ENCODE data around the gene PDLIM1. TPM values are rescaled to one million over a fixed set of nuclear protein-coding genes. Genes with fewer than 3 reads are reported as not detected.

The PDLIM1 gene
- total RNA-seq, 2 experiments from 2014 or later, result 9.4 to 9.5 TPM

DNA sequence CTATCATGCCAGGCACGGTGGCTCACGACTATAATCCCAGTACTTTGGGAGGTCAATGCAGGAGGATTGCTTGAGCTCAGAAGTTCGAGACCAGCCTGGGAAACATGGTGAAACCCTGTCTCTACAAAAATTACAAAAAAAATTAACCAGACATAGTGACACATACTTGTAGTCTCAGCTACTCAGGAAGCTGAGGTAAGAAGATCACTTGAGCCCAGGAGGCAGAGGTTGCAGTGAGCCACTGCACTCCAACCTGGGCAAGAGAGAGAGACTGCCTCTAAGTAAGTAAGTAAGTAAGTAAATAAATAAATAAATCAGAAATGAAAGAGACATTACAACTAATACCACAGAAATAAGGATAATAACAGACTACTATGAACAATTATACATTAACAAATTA, 36.2 kb downstream of the PDLIM1 start:
- Mint-ChIP-seq H3K27me3 (ENCODE audit: low read depth) (peaks cover 31% of the 10 kb centered on the region), H3K9me3 (ENCODE audit: insufficient read depth) (no peaks in the 10 kb centered on the region), H3K4me3 (no peak overlapping the region), H3K27ac (no peak overlapping the region), H3K4me1 (ENCODE audit: low read depth) (no peaks in the 10 kb centered on the region), H3K36me3 (ENCODE audit: low read depth) (no peaks in the 10 kb centered on the region)
- DNase-seq (no peak), ATAC-seq (no peak)
- ChIA-PET POLR2A (no interaction called here), CTCF (interaction anchor here (0.9 kb wide), 1 partner anchor 9 kb away, joined by 4 read pairs; no protein-coding TSS in a partner anchor)

DNA sequence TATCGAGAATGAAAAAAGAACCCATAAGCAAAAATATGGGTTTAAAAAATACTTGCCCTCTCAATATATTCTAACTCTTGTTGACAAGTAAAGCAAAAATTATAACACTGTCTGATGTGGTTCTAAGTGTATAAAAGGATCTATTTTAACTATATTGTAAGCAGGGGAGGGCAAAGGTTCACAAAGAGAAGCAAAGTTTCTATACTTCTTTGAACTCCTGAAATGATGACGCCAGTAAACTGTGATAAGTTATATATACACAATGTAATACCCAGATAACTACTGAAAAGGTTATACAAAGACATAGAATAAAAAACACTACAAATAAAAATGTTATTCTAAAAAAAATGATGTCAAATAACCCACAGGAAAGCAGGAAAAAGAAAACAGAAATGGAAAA, 37.1 kb downstream of the PDLIM1 start:
- DNase-seq (no peak), ATAC-seq (no peak)
- Mint-ChIP-seq H3K4me3 (no peak overlapping the region), H3K36me3 (ENCODE audit: low read depth) (no peaks in the 10 kb centered on the region), H3K4me1 (ENCODE audit: low read depth) (no peaks in the 10 kb centered on the region), H3K27ac (no peak overlapping the region), H3K27me3 (ENCODE audit: low read depth) (peaks cover 31% of the 10 kb centered on the region), H3K9me3 (ENCODE audit: insufficient read depth) (no peaks in the 10 kb centered on the region)
- CTCF ChIA-PET, result no interaction called here
- POLR2A ChIA-PET, result no interaction called here

DNA sequence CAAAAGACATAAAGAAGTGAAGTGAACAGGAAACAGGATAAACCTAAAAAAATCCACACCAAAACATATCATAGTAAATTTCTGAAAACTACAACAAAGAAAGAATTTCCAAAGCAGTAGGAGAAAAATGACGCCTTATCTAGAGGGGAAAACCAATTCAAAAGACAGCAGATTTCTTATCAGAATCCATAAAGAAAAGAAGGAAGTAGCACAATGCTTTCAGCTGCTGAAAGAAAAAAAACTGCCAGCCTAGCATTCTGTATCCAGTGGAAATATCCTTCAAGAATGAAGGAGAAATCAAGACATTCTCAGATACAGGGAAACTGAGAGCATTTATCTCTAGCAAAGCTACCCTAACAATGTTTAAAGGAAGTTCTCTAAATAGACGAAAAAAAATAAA, 37.8 kb downstream of the PDLIM1 start:
- H3K9me3 Mint-ChIP-seq (ENCODE audit: insufficient read depth), result no peaks in the 10 kb centered on the region
- CTCF ChIA-PET, result no interaction called here
- H3K27ac Mint-ChIP-seq, result no peak overlapping the region
- no peaks in the 10 kb centered on the region for H3K4me1 Mint-ChIP-seq (ENCODE audit: low read depth)
- ATAC-seq, result no peak
- POLR2A ChIA-PET, result no interaction called here
- H3K27me3 Mint-ChIP-seq (ENCODE audit: low read depth), result peaks cover 28% of the 10 kb centered on the region
- no peaks in the 10 kb centered on the region for H3K36me3 Mint-ChIP-seq (ENCODE audit: low read depth)
- DNase-seq, result no peak
- H3K4me3 Mint-ChIP-seq, result no peak overlapping the region

DNA sequence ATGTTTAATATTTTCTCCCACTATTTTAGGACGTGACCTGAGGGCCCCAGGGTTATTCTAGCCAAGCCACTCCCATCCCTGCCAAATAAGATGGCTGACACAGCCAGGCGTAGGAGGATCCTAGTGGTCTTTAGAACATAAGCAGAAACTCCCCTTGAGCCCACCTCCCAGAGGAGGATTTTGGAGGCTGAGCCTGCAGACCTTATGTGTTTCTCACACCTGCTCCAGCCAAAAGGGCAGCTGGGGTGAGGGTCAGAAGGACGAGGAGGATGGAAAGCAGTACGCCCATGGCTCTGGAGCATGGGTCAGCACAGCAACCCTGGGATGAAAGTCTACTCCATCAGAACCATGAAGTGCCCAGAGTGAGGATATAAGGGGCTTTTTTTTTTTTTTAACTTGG, 39.9 kb downstream of the PDLIM1 start:
- Mint-ChIP-seq H3K4me3 (no peak overlapping the region), H3K27me3 (ENCODE audit: low read depth) (peaks cover 22% of the 10 kb centered on the region), H3K9me3 (ENCODE audit: insufficient read depth) (no peaks in the 10 kb centered on the region), H3K4me1 (ENCODE audit: low read depth) (peaks cover 6% of the 10 kb centered on the region), H3K36me3 (ENCODE audit: low read depth) (no peaks in the 10 kb centered on the region), H3K27ac (no peak overlapping the region)
- ChIA-PET CTCF (no interaction called here), POLR2A (no interaction called here)
- DNase-seq (no peak), ATAC-seq (no peak)

DNA sequence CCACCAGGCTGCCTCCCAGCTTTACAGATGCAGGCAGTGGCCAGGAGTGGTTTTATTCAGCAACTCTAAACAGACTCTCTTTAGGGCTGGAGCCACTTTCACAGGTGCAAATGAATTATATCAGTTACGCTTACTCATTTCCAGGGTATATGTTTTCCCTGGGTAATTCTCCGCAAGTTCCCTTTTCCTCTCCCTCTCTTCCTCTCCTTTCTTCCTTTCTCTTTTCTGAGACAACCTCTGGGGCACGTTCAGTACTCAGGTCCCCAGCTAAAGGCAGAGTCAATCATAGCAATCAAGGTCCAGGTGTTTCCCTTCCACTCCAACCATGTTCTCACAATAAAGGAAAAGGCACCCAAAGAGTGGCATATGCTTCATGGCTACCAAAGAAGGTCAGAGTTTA, 41.3 kb downstream of the PDLIM1 start:
- POLR2A ChIA-PET, result no interaction called here

DNA sequence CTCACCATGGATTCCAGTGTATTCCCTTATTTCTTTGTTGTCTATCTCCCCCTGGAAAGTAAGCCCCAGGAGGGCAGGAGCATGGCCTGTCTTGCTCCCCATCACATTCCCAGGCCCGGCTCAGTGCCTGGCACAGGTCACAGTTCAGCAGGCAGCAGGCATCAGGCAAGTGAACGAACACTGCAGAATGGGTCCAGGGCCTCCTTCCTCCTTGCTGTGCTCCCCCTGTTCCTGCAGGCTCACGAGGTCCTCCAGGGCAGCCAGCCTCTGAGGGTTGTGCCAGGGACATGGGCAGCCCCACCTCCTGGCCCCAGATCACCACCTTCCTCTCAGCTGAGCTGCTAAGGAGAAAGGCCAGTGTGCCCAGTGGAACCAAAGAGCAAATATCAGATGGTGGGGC, 41.8 kb downstream of the PDLIM1 start:
- no peak overlapping the region for H3K27ac Mint-ChIP-seq
- no peaks in the 10 kb centered on the region for H3K9me3 Mint-ChIP-seq (ENCODE audit: insufficient read depth)
- peaks cover 17% of the 10 kb centered on the region for H3K4me1 Mint-ChIP-seq (ENCODE audit: low read depth)
- POLR2A ChIA-PET, result no interaction called here
- CTCF ChIA-PET, result interaction anchor here (1.5 kb wide), 1 partner anchor 114 kb away, joined by 6 read pairs; no protein-coding TSS in a partner anchor
- H3K27me3 Mint-ChIP-seq (ENCODE audit: low read depth), result peaks cover 14% of the 10 kb centered on the region
- no peaks in the 10 kb centered on the region for H3K36me3 Mint-ChIP-seq (ENCODE audit: low read depth)
- ATAC-seq (no peak), DNase-seq (no peak)
- no peak overlapping the region for H3K4me3 Mint-ChIP-seq

More for the DNA sequence above, 41.3 kb downstream of the PDLIM1 start:
- Mint-ChIP-seq H3K27ac (no peak overlapping the region), H3K27me3 (ENCODE audit: low read depth) (peaks cover 15% of the 10 kb centered on the region), H3K4me3 (no peak overlapping the region), H3K9me3 (ENCODE audit: insufficient read depth) (no peaks in the 10 kb centered on the region), H3K36me3 (ENCODE audit: low read depth) (no peaks in the 10 kb centered on the region), H3K4me1 (ENCODE audit: low read depth) (peaks cover 17% of the 10 kb centered on the region)
- ATAC-seq (no peak), DNase-seq (no peak)
- CTCF ChIA-PET, result interaction anchor here (1.5 kb wide), 1 partner anchor 114 kb away, joined by 6 read pairs; no protein-coding TSS in a partner anchor

DNA sequence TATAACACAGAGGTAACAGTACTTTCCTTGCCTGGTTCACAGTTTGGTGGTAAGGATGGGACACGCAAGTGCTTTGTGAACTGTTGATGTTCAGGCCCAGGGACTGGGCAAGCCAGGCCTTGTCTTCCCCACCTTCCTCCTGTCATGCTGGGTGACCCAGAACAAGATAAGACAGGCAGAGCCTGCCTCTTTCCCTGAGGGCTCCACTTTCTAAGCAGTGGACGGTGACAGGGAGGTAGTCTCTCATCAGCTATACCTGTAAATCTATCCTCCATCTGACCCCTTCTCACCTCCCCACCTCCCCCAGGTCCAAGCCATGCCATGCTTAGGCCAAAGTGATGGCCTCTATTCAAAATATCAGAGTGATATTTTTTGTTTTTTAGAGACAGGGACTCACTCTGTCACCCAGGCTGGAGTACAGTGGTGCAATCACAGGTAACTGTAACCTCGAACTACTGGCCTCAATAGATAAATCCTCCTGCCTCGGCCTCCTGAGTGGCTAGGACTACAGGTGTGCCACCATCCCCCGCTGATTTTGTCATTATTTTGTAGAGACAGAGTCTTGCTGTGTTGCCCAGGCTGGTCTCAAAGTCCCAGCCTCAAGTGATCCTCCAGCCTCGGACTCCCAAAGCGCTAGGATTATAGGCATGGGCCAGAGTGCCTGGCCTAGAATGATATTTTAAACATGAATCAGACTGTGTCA, 42.8 kb downstream of the PDLIM1 start:
- CTCF ChIA-PET, result interaction anchor here (0.7 to 6.6 kb wide), 4 partner anchors 102 to 183 kb away, joined by 3 to 265 read pairs (median 18); no protein-coding TSS in a partner anchor
- no peak for ATAC-seq
- POLR2A ChIA-PET, result no interaction called here
- Mint-ChIP-seq H3K9me3 (ENCODE audit: insufficient read depth) (no peaks in the 10 kb centered on the region), H3K27me3 (ENCODE audit: low read depth) (peaks cover 11% of the 10 kb centered on the region), H3K27ac (no peak overlapping the region), H3K36me3 (ENCODE audit: low read depth) (no peaks in the 10 kb centered on the region), H3K4me1 (ENCODE audit: low read depth) (peaks cover 17% of the 10 kb centered on the region), H3K4me3 (no peak overlapping the region)
- DNase-seq, result no peak

DNA sequence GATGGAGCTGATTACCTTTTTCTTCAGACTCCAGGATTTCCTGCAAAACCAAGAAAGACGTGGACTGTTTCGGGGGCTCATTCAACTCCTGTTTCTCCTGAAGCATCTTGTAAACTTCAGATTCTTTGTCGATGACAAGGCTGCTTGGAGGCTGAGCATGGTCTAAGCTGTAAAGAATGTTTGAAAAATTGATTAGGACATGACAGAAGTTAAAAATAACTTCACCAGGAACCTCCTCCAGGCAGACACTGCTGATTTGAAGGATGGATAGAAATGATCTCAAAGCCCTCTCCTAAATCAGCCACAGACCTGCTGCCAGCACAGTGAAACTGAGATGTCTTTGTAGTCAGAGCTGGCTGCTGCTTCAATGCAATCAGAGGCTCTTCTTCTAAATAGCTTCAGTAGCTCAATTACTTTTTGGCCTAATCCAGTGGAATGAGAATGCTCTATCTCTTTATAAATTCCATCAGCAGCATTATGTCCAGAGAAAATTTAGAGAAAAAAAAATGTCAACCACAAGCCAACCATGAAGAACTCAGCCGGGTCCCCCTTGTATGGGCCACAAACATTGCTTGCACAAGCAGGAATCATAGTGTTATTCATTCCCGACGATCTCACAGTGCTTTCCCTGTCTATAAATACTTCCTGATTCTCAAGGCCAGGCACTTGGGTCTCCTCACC, 43.5 kb downstream of the PDLIM1 start:
- no peaks in the 10 kb centered on the region for H3K9me3 Mint-ChIP-seq (ENCODE audit: insufficient read depth)
- POLR2A ChIA-PET, result no interaction called here
- ATAC-seq, result no peak
- H3K4me1 Mint-ChIP-seq (ENCODE audit: low read depth), result peaks cover 17% of the 10 kb centered on the region
- no peaks in the 10 kb centered on the region for H3K36me3 Mint-ChIP-seq (ENCODE audit: low read depth)
- CTCF ChIA-PET, result interaction anchor here (0.7 to 6.6 kb wide), 18 partner anchors 10 to 618 kb away, joined by 3 to 265 read pairs (median 4); no protein-coding TSS in a partner anchor
- DNase-seq, result no peak
- H3K4me3 Mint-ChIP-seq, result no peak overlapping the region
- no peak overlapping the region for H3K27ac Mint-ChIP-seq
- H3K27me3 Mint-ChIP-seq (ENCODE audit: low read depth), result peaks cover 4% of the 10 kb centered on the region

DNA sequence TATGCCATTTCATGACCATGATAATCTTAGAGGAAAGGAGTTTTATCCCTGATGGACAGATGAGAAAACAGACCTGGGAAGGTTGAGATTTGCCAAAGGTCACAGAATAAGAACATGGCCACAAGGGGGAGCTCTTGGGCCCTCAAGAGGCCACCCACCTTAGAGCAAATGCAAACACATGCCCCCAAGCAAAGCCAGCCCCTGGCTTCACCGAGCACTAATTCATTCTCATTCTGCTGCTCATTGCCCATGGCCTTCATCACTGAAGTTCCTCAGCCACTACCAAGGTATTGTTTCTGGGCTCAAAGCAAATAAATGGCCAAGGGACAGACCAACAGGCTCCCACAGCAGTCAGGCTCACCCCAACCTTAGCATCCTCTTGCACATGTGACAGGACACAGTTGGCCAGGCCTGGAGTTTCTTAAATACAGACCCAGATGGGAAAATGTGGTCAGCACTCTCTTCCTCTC, 44.2 kb downstream of the PDLIM1 start:
- no peaks in the 10 kb centered on the region for H3K9me3 Mint-ChIP-seq (ENCODE audit: insufficient read depth)
- H3K4me3 Mint-ChIP-seq, result no peak overlapping the region
- no peaks in the 10 kb centered on the region for H3K36me3 Mint-ChIP-seq (ENCODE audit: low read depth)
- peak; percentile 84 for ATAC-seq
- no peak overlapping the region for H3K27ac Mint-ChIP-seq
- POLR2A ChIA-PET, result no interaction called here
- CTCF ChIA-PET, result interaction anchor here (0.7 to 6.6 kb wide), 25 partner anchors 9 to 617 kb away, joined by 3 to 265 read pairs (median 4); no protein-coding TSS in a partner anchor
- DNase-seq, result peak; percentile 81
- H3K4me1 Mint-ChIP-seq (ENCODE audit: low read depth), result peaks cover 17% of the 10 kb centered on the region
- H3K27me3 Mint-ChIP-seq (ENCODE audit: low read depth), result no peaks in the 10 kb centered on the region

DNA sequence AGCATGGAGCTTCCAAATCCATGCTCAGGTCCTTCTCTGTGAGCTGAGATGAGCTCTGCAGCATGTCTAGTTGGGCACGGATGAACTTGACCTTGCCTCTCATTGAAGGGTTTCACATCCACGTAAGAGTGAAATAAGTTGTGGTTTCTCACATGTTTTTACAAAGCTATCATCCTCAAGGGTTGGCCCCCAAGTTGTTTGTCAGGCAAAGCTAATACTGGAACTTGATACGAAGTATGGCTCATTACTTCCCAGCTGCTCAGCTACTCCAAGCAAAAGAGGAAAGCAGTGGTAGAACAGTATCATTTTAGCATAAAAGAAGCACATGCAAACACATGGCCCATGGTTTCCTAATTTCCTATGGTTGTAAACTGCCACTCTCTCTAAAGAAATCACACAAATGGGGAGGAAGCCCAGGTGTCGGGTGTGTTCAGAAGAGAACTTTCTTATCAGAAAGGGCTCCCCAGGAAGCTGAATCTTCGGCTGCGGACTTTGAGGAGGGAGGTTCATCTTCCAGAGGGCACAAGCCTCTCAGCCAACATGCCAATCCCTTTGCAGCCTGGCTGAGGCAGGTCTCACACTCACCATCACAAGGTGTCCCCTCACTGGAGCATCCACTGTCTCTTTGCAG, 45.3 kb downstream of the PDLIM1 start:
- POLR2A ChIA-PET, result no interaction called here
- Mint-ChIP-seq H3K36me3 (ENCODE audit: low read depth) (no peaks in the 10 kb centered on the region), H3K27ac (no peak overlapping the region), H3K9me3 (ENCODE audit: insufficient read depth) (no peaks in the 10 kb centered on the region), H3K4me1 (ENCODE audit: low read depth) (peaks cover 17% of the 10 kb centered on the region), H3K4me3 (no peak overlapping the region), H3K27me3 (ENCODE audit: low read depth) (no peaks in the 10 kb centered on the region)
- ATAC-seq (peak; percentile 41), DNase-seq (no peak)
- CTCF ChIA-PET, result interaction anchor here (0.8 to 6.6 kb wide), 21 partner anchors 8 to 359 kb away, joined by 3 to 265 read pairs (median 4); no protein-coding TSS in a partner anchor

DNA sequence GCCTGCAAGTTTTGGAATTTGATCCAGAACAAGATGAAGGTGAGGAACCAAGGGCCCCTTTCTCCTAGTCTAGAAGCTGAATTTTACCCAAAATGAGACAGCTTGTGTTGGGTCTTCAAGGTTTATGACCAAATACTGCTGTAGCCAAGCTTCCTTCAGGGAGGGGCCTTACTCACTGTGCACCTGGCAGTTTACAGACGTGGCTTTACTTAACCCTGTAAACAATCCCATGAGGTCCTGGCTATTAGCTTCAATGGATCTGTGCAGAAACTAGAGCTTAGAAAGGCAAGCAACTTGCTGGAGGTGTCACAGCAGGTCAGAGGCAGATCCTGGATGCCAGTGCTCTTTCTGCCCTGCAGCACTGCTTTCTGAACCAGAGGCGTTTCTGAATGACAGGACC, 46.7 kb downstream of the PDLIM1 start:
- H3K9me3 Mint-ChIP-seq (ENCODE audit: insufficient read depth), result no peaks in the 10 kb centered on the region
- no peaks in the 10 kb centered on the region for H3K27me3 Mint-ChIP-seq (ENCODE audit: low read depth)
- no peak overlapping the region for H3K27ac Mint-ChIP-seq
- H3K36me3 Mint-ChIP-seq (ENCODE audit: low read depth), result no peaks in the 10 kb centered on the region
- DNase-seq, result no peak
- ChIA-PET POLR2A (no interaction called here), CTCF (interaction anchor here (0.7 to 6.6 kb wide), 22 partner anchors 11 to 614 kb away, joined by 3 to 265 read pairs (median 4); no protein-coding TSS in a partner anchor)
- ATAC-seq, result no peak
- no peak overlapping the region for H3K4me3 Mint-ChIP-seq
- H3K4me1 Mint-ChIP-seq (ENCODE audit: low read depth), result peaks cover 17% of the 10 kb centered on the region

DNA sequence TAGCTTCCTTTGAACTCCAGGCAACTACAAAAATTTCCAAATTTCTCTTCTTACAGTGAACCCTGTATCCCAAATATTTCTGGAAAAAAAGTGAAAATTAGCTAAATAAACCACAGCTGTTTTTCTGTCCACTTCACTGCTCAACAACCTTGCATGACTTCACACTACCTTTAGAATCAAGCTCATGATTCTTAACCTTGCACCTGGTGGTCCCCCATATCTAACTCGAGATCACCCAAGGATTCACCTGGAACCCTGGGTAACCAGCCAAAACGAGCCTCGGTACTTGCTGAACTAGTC, 47.5 kb downstream of the PDLIM1 start:
- Mint-ChIP-seq H3K36me3 (ENCODE audit: low read depth) (no peaks in the 10 kb centered on the region), H3K9me3 (ENCODE audit: insufficient read depth) (no peaks in the 10 kb centered on the region), H3K27me3 (ENCODE audit: low read depth) (no peaks in the 10 kb centered on the region), H3K27ac (no peak overlapping the region), H3K4me1 (ENCODE audit: low read depth) (peaks cover 17% of the 10 kb centered on the region), H3K4me3 (no peak overlapping the region)
- no peak for DNase-seq
- CTCF ChIA-PET, result interaction anchor here (0.6 to 6.6 kb wide), 40 partner anchors 8 to 617 kb away, joined by 3 to 265 read pairs (median 4); partner anchors contain the start of gene PDLIM1
- no peak for ATAC-seq
- POLR2A ChIA-PET, result no interaction called here
